Measurements from ENCODE around the gene RBM12. TPM values are rescaled to one million over a fixed set of nuclear protein-coding genes. Genes with fewer than 3 reads are reported as not detected.

Gene RBM12
- total and polyA plus RNA-seq, 2 of the 4 experiments (the other 2 are of a cell fraction), result 44.7 to 65.8 TPM

DNA sequence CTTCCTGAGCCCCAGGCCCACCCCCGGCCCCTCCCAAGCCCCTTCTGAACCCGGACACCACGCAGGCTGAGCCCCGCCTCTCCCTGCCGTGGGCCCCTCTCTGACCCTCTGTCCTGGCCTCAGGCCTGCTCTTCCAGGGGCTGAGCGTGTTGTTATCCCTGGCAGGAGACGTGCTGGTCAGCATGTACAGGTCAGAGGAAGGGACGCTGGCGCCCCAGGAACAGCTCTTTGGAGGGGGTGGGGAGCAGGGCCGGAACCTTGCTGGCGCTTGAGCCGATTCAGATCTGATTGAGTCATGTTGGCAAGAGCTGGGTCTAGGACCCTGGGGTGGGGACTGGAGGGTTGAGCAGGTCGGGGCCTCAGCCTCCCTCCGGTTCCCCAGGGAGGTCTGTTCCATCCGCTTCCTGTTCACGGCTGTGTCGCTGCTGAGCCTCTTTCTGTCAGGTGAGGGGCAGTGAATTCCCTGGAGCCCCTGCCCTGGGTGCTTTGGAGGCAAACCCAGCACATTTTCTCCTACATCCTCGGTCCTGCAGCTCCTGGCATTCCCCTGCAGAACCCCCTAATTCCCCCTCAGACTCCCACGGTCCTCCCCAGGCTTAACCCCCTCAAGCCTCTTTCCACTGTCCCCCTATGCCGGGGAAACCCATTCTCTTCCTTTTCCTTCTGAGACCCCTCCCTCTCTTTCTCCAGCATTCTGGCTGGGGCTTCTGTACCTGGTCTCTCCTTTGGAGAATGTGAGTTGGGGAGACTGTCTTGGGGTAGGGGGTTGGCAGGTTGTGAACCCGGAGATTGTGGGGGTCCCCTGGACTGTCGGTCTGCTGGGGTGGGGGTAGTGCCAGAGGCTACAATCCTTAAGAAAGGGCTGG, 47.1 kb downstream of the RBM12 start:
- 13% methylated on average over 10 of the region's 22 CpGs; no CpG with 5 or more reads in 1 of the 2 experiments for WGBS, 2 experiments (ENCODE audit: extremely low coverage in 2 of 2, insufficient read length in 1 of 2)
- H3K14ac ChIP-seq (replicated peaks; ENCODE audit: low read depth, low read length), result peak overlapping the region; percentile 32; the same call in 1 of the 2 replicates
- ChIA-PET CTCF (interaction anchor here (0.6 kb wide), 1 partner anchor 279 kb away, joined by 3 read pairs; no protein-coding TSS in a partner anchor), POLR2A (ENCODE audit: unreplicated experiment) (no interaction called here)
- H3K9ac ChIP-seq (ENCODE audit: low read depth, low read length), result peak overlapping the region; percentile 49; the same call in 1 of the 2 replicates
- ATAC-seq (ENCODE audit: low read depth), result no peak
- peaks cover 5% of the 10 kb centered on the region; the same call in 1 of the 2 replicates for H3K36me3 ChIP-seq (ENCODE audit: control insufficient read depth, insufficient read depth, low read length)
- peak overlapping the region; percentile 73; the same call in 1 of the 2 replicates for H3K4me3 ChIP-seq (ENCODE audit: insufficient read depth, low read depth, low read length)
- H4K20me1 ChIP-seq (ENCODE audit: insufficient read depth, low read length), result 0 out of 2 replicates have a peak, but pooled peaks cover 11% of the 10 kb centered on the region
- peaks cover 13% of the 10 kb centered on the region for H3K4me1 ChIP-seq (ENCODE audit: control insufficient read depth, insufficient read depth, low read length)
- intact Hi-C loops (cut with micrococcal nuclease), result loop anchor here (10.0 kb wide), 1 partner anchor 103 kb away; no protein-coding TSS in a partner anchor
- dilution Hi-C loops (cut with HindIII; ENCODE audit: low sequenced_read_pairs, unreplicated experiment), result no loop called here
- H2BK5ac ChIP-seq (ENCODE audit: low read depth, low read length, poor library complexity, severe bottlenecking), result peak overlapping the region; percentile 10
- H4K91ac ChIP-seq (ENCODE audit: insufficient read depth, low read depth, low read length), result peak overlapping the region; percentile 62; the same call in 1 of the 2 replicates
- peak overlapping the region; percentile 63 for H3K4ac ChIP-seq (ENCODE audit: low read depth, low read length)
- 0 out of 2 replicates have a peak overlapping the region, but pooled peaks have one; percentile 14 for H2BK20ac ChIP-seq (ENCODE audit: low read depth, low read length)
- H4K5ac ChIP-seq (ENCODE audit: low read depth, low read length), result peak overlapping the region; percentile 5; the same call in 1 of the 2 replicates
- H3K56ac ChIP-seq (ENCODE audit: extremely low read depth, insufficient read depth, low read length), result no peak overlapping the region
- peaks cover 0 to 20% of the 10 kb centered on the region in 2 experiments; a peak in 3 of 4 replicates for H3K79me1 ChIP-seq (ENCODE audit: low read depth in 1 of 2, low read length in 2 of 2)
- peak overlapping the region; percentile 78; the same call in 1 of the 2 replicates for H3K23ac ChIP-seq (ENCODE audit: low read depth, low read length)
- peak overlapping the region; percentile 74 for H3K4me2 ChIP-seq (ENCODE audit: low read depth, low read length)
- no peak overlapping the region for H2BK15ac ChIP-seq (ENCODE audit: low read depth, low read length)
- H4K8ac ChIP-seq (ENCODE audit: low read depth in 2 of 2, low read length in 2 of 2), result peak overlapping the region; percentile 3 to 73; a peak in 3 of 4 replicates
- TF ChIP-seq RAD21 (IDR thresholded peaks at IDR 0.05; ENCODE audit: low read length) (peak; percentile 15; the same call in 1 of the 2 replicates), NFE2L2 (IDR thresholded peaks at IDR 0.05; ENCODE audit: low read depth, low read length) (no peak), MAFK (IDR thresholded peaks at IDR 0.05; ENCODE audit: low read depth, low read length) (no peak)
- TF ChIP-seq, protein P1, sequence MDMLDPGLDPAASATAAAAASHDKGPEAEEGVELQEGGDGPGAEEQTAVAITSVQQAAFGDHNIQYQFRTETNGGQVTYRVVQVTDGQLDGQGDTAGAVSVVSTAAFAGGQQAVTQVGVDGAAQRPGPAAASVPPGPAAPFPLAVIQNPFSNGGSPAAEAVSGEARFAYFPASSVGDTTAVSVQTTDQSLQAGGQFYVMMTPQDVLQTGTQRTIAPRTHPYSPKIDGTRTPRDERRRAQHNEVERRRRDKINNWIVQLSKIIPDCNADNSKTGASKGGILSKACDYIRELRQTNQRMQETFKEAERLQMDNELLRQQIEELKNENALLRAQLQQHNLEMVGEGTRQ (IDR thresholded peaks at IDR 0.05; ENCODE audit: low read depth, low read length), result no peak
- TF ChIP-seq, protein P2, sequence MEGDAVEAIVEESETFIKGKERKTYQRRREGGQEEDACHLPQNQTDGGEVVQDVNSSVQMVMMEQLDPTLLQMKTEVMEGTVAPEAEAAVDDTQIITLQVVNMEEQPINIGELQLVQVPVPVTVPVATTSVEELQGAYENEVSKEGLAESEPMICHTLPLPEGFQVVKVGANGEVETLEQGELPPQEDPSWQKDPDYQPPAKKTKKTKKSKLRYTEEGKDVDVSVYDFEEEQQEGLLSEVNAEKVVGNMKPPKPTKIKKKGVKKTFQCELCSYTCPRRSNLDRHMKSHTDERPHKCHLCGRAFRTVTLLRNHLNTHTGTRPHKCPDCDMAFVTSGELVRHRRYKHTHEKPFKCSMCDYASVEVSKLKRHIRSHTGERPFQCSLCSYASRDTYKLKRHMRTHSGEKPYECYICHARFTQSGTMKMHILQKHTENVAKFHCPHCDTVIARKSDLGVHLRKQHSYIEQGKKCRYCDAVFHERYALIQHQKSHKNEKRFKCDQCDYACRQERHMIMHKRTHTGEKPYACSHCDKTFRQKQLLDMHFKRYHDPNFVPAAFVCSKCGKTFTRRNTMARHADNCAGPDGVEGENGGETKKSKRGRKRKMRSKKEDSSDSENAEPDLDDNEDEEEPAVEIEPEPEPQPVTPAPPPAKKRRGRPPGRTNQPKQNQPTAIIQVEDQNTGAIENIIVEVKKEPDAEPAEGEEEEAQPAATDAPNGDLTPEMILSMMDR (conservative IDR thresholded peaks at IDR 0.05; ENCODE audit: low read depth, low read length), result 0 out of 2 replicates have a peak, but pooled peaks have one; percentile 29
- no TSS peak for BruUV-seq (replicated peaks)
- H3K9me3 ChIP-seq (ENCODE audit: control insufficient read depth, insufficient read depth, low read length), result no peaks in the 10 kb centered on the region
- peak overlapping the region; percentile 53 for H3K27ac ChIP-seq (ENCODE audit: insufficient read depth, low read length)
- H3K18ac ChIP-seq (ENCODE audit: low read depth, low read length), result no peak overlapping the region
- peak overlapping the region; percentile 90 for H2AFZ ChIP-seq (replicated peaks; ENCODE audit: low read length, poor library complexity)
- peak overlapping the region; percentile 96 for H2AK9ac ChIP-seq (replicated peaks; ENCODE audit: low read depth, low read length, poor library complexity)
- H3K27me3 ChIP-seq (ENCODE audit: control insufficient read depth, insufficient read depth, low read length), result no peaks in the 10 kb centered on the region
- DNase-seq, result peak; percentile 53
- H3K9me1 ChIP-seq (ENCODE audit: insufficient read depth, low read length), result peaks cover 7% of the 10 kb centered on the region; the same call in 1 of the 2 replicates
- H2AK5ac ChIP-seq (ENCODE audit: low read depth, low read length), result peak overlapping the region; percentile 53
- in situ Hi-C loops (cut with MboI; ENCODE audit: low sequenced_read_pairs), result no loop called here
- H2BK120ac ChIP-seq (ENCODE audit: low read depth, low read length), result peak overlapping the region; percentile 61; the same call in 1 of the 2 replicates

All from IMR-90 (cell line).